MG63 (cell line): ENCODE measurements around the gene STX5. TPM values are rescaled to one million over a fixed set of nuclear protein-coding genes. Genes with fewer than 3 reads are reported as not detected.
A peak's percentile ranks its signal among the peaks of the same experiment; 100 is the strongest.
"Not testable (repeated sequence)": the region's sequence is repeated elsewhere in the genome, so short reads cannot be mapped to it uniquely, and the experiment has no call there.

Experiments
- DNase-seq: peaks from one replicate; pipeline ENCODE4 v3.0.0-alpha.2; 2020
- H3K27me3 ChIP-seq: fragments of 250-450 bp; sonication (Bioruptor Pico); 2 replicates; pipeline ENCODE4 v1.5.1; 2020; ENCODE audit warnings: mild to moderate bottlenecking, moderate library complexity
- H3K36me3 ChIP-seq: fragments of 250-450 bp; sonication (Bioruptor Pico); 2 replicates; pipeline ENCODE4 v1.5.1; 2020; ENCODE audit warnings: mild to moderate bottlenecking, moderate library complexity
- H3K4me3 ChIP-seq: fragments of 250-450 bp; sonication (Bioruptor Pico); 2 replicates; pipeline ENCODE4 v1.5.1; 2020; ENCODE audit warnings: mild to moderate bottlenecking, moderate library complexity
- H3K9me3 ChIP-seq: fragments of 250-450 bp; sonication (Bioruptor Pico); 2 replicates; pipeline ENCODE4 v1.5.1; 2020; ENCODE audit warnings: mild to moderate bottlenecking, moderate library complexity
- total RNA-seq: library from RNA; depleted of rRNA; stranded (reverse); fragments of >200 nt; shearing (Covaris generic); gene quantifications from 2 replicates; pipeline ENCODE4 v1.2.3, GENCODE V29; 2014; ENCODE audit warnings: low replicate concordance; rRNA removed

The STX5 gene
- total RNA-seq, 1 experiment from 2014 or later = 42.3 TPM

DNA sequence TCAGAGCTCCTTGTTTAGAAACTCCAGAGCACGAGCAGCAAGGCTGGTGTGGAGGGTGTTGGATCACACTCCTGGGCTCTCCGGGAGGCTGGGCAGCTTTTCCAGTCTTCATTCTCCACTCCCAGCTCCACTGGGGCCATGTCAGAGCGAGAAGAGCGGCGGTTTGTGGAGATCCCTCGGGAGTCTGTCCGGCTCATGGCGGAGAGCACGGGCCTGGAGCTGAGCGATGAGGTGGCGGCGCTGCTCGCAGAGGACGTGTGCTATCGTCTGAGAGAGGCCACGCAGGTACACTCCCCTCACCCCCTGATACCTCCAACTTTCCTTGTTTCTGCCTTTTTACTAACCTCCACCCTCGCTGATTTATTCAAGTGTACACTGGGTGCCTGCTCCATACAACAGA lies 56.2 kb downstream of the STX5 start:
- Histone ChIP-seq H3K4me3 (no peak overlapping the region), H3K27me3 (no peaks in the 10 kb centered on the region), H3K36me3 (peaks cover 9% of the 10 kb centered on the region), H3K9me3 (no peaks in the 10 kb centered on the region)
- DNase-seq = no peak

DNA sequence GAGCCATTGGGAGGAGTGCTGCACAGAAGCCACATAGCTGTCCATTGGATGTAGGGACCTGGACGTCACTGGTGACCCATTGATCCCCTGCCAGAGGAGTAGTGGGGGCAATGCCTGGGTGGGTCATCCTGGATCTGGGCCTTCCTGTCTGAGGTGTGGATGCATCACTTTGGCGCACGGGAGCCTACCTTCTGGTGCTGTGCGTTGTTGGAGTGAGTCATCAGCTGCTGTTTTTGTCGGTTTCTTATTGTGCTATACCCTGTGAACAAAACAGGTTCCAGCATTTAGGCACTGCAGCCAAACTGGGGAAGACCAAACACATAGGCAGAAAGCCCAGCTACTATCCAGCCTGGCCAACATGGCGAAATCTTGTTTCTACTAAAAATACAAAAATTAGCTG lies 57.4 kb downstream of the STX5 start:
- Histone ChIP-seq H3K27me3 (no peaks in the 10 kb centered on the region), H3K36me3 (peaks cover 2% of the 10 kb centered on the region), H3K9me3 (no peaks in the 10 kb centered on the region), H3K4me3 (no peak overlapping the region)
- DNase-seq = no peak

DNA sequence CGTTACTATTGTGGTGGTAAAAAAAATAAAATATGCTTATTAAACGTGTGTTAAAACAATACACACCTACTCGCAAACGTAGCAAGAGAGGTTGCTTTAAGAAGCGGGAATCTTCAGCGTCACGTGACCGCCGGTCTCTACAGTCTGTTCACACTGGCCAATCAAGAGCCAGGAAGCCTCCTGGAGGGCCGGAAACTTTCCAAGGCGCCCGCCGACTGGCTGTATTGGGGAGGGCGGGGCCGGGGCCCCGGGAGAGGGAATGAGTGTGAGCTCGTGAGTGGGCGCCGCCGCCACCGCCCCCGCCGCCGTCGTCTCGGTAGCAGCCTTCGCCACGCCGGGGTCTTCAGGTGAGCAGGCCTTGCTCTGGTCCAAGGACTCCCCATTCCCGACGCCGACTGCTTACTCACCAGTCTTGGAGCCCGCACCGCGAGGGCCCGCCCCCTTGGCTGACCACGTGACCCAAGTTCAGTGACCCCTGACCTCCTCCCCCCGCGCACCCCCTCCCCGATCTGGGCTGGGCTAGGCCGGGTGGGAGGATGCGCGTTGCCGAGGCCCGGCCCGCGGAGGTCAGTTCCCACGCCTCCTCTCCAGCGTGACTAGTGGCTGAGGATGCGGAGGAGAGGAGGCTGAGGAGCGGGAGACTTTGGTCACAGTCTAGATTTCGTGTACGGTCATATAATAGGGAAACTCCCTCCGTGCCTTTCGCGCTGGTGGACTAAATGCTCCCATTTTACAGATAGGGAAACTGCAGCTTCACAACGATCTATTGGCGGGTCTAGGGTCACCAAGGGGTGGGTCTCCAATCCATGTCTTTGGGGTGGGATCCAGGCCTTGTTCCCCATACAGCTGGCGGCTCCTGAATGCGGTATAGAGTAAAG lies 60.5 kb downstream of the STX5 start, which contains the start of gene TAF6L:
TSS of gene TAF6L (plus strand) at position 253 of the 878 bp plus-strand sequence. CDS start 4,388 bp downstream, outside the sequence.
- H3K9me3 ChIP-seq = no peaks in the 10 kb centered on the region

DNA sequence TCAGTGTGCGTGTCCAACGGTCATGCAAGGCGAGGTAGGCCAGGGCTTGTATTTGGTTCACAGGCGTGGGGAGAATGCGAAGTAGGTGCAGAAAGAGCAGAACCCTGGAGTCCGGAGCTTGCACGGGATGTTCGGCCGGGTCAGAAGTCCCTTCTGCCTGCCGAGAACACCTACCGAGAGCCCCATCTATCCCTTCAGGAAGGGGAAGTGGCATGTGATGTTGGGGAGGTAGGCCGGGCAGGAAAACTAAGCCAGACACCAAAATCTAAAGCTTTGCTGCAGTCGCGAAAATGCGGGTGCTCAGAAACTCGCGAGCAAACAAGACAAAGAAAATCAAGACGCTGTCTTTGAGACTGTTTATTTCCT lies 61.1 kb downstream of the STX5 start:
- DNase-seq = peak; percentile 32
- Histone ChIP-seq H3K4me3 (peak overlapping the region; percentile 61), H3K9me3 (no peaks in the 10 kb centered on the region), H3K27me3 (no peaks in the 10 kb centered on the region), H3K36me3 (peaks cover 4% of the 10 kb centered on the region)

More for the DNA sequence above, 60.5 kb downstream of the STX5 start, which contains the start of gene TAF6L:
- H3K4me3 ChIP-seq = peak within 1 kb of the TSS; percentile 61
- DNase-seq = peak; percentile 98
- peaks cover 2% of the 10 kb centered on the region for H3K36me3 ChIP-seq
- no peaks in the 10 kb centered on the region for H3K27me3 ChIP-seq

DNA sequence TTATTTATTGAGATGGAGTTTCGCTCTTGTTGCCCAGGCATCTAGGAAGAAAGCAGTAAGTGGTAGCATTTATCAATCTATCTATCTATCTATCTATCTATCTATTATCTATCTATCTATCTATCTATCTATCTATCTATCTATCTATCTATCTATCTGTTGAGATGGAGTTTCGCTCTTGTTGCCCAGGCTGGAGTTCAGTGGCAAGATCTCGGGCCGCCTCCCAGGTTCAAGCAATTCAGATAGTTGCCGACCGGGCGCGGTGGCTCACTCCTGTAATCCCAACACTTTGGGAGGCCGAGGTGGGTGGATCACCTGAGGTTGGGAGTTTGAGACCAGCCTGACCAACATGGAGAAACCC lies 71.0 kb downstream of the STX5 start:
- H3K36me3 ChIP-seq = peaks cover 15% of the 10 kb centered on the region
- DNase-seq, H3K27me3 ChIP-seq, H3K9me3 ChIP-seq: not testable (repeated sequence)
- peak overlapping the region; percentile 95 for H3K4me3 ChIP-seq

DNA sequence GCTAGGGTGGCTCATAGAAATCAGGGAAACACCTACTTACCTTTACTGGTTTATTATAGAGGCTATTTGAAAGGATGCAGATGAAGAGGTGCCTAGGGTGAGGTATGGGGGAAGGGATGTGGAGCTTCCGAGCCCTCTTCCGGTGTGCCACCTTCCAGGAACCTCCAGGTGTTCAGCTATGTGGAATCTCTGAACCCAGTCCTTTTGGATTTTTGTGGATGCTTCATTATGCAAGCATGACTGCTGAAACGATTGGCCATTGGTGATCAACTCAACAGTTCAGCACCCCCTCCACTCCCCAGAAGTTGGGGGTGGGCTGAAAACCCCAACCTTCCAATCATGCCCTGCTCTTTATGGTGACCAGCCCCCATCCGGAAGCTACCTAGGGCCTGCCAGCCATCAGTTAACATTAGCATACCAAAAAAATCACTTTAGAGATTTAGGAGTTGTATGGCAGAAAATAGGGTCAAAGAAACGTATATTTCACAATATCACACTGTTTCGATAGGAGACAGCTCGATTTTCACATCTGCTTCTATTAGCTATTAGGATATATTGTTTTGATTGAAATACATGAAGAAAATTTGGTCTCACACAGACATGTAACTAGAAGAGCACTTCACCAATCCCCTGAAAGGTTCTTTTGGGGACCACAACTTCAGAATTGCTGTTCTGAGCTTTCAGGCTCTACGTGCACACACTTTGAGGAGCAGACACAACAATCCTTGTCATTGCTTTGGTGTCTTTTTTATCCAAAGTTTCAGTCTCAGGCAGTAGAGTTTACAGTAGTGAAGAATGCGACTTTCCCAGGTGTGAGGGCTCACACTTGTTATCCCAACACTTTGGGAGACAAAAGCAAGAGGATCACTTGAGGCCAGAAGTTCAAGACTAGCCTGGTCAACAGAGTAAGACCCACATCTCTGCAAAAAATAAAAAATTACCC lies 73.7 kb downstream of the STX5 start:
- Histone ChIP-seq H3K4me3 (no peak overlapping the region), H3K27me3 (no peaks in the 10 kb centered on the region), H3K36me3 (peaks cover 4% of the 10 kb centered on the region; the same call in 1 of the 2 replicates), H3K9me3 (no peaks in the 10 kb centered on the region)
- no peak for DNase-seq

Other genes with a start within 250 kb of the STX5 start
- 11.1 and 20.3 TPM in 2 replicates for gene TUT1, start 240.5 kb downstream of the STX5 start, total RNA-seq
- gene MTA2, start 230.2 kb downstream of the STX5 start, total RNA-seq = 84.9 and 117 TPM in 2 replicates
- gene EML3, start 219.3 kb downstream of the STX5 start, total RNA-seq = 18.1 and 20.9 TPM in 2 replicates
- gene ROM1, start 218.8 kb downstream of the STX5 start, total RNA-seq = 2.5 and 8.5 TPM in 2 replicates
- 24.6 and 32.9 TPM in 2 replicates for gene B3GAT3, start 210.1 kb downstream of the STX5 start, total RNA-seq
- 496 and 667 TPM in 2 replicates for gene GANAB, start 185.4 kb downstream of the STX5 start, total RNA-seq
- 8.0 and 22.8 TPM in 2 replicates for gene INTS5, start 178.7 kb downstream of the STX5 start, total RNA-seq
- gene C11orf98, start 166.8 kb downstream of the STX5 start, total RNA-seq = 64.8 and 73.5 TPM in 2 replicates
- 10.9 and 14.9 TPM in 2 replicates for gene CSKMT, start 166.7 kb downstream of the STX5 start, total RNA-seq
- gene UQCC3, start 160.4 kb downstream of the STX5 start, total RNA-seq = 16.4 and 22.2 TPM in 2 replicates
- 4.7 and 9.8 TPM in 2 replicates for gene LBHD1, start 159.8 kb downstream of the STX5 start, total RNA-seq
- gene UBXN1, start 153.0 kb downstream of the STX5 start, total RNA-seq = 85.5 and 147 TPM in 2 replicates
- 1.4 and 2.3 TPM in 2 replicates for gene LRRN4CL, start 142.5 kb downstream of the STX5 start, total RNA-seq
- gene BSCL2, start 124.6 kb downstream of the STX5 start, total RNA-seq = 57.4 and 185 TPM in 2 replicates
- gene GNG3, start 124.4 kb downstream of the STX5 start, total RNA-seq = not detected in 2 replicates
- gene HNRNPUL2, start 104.6 kb downstream of the STX5 start, total RNA-seq = 2.1 and 4.5 TPM in 2 replicates
- gene TTC9C, start 103.6 kb downstream of the STX5 start, total RNA-seq = 31.8 and 42.3 TPM in 2 replicates
- 8.5 and 19.1 TPM in 2 replicates for gene ZBTB3, start 77.9 kb downstream of the STX5 start, total RNA-seq
- gene POLR2G, start 70.5 kb downstream of the STX5 start, total RNA-seq = 77.9 and 85.4 TPM in 2 replicates
- 22.9 and 28.7 TPM in 2 replicates for gene TAF6L, start 60.7 kb downstream of the STX5 start, total RNA-seq
- gene TMEM179B, start 44.6 kb downstream of the STX5 start, total RNA-seq = 27.5 and 46.6 TPM in 2 replicates
- gene TMEM223, start 40.0 kb downstream of the STX5 start, total RNA-seq = 13.8 and 32.0 TPM in 2 replicates
- gene NXF1, start 26.6 kb downstream of the STX5 start, total RNA-seq = 5.4 and 15.6 TPM in 2 replicates
- not detected in 2 replicates for gene TEX54, start 790 bp upstream of the STX5 start, total RNA-seq
- 135 and 139 TPM in 2 replicates for gene WDR74, start 7.5 kb upstream of the STX5 start, total RNA-seq
- 545 and 579 TPM in 2 replicates for gene SLC3A2, start 48.8 kb upstream of the STX5 start, total RNA-seq
- gene CHRM1, start 89.3 kb upstream of the STX5 start, total RNA-seq = 0.22 and 1.3 TPM in 2 replicates
- gene SLC22A6, start 152.9 kb upstream of the STX5 start, total RNA-seq = not detected in 2 replicates
- not detected in 2 replicates for gene SLC22A8, start 183.8 kb upstream of the STX5 start, total RNA-seq